NCI-H2107 treated with DMSO at 0.1 percent for 48 hours (cell line): ENCODE data around the gene C12orf57.

ENCODE experiments used
- DNase-seq: peaks from one replicate; lab custom pipeline; 2025; ENCODE audit not compliant: unreplicated experiment; lab: John Stamatoyannopoulos, UW

The C12orf57 gene

GRCh38 chr12:6987956-6988553 lies 44.2 kb downstream of the C12orf57 start:
- no peak for DNase-seq
